GM11168 (cell line): ENCODE results near the gene TLE5.
"Not testable (repeated sequence)": the region's sequence is repeated elsewhere in the genome, so short reads cannot be mapped to it uniquely, and the experiment has no call there.

Experiments
- in situ Hi-C: fragments of 300-500 bp; cut with MboI; formaldehyde crosslinking; loops from one replicate; pipeline ENCODE4 v1.12.0; 2022; ENCODE audit warnings: low sequenced_read_pairs; ENCODE audit not compliant: unreplicated experiment

TLE5 gene

GRCh38 chr19:3064011-3064330 lies 1.7 kb upstream of the TLE5 start:
- in situ Hi-C loops, result no loop called here

DNA sequence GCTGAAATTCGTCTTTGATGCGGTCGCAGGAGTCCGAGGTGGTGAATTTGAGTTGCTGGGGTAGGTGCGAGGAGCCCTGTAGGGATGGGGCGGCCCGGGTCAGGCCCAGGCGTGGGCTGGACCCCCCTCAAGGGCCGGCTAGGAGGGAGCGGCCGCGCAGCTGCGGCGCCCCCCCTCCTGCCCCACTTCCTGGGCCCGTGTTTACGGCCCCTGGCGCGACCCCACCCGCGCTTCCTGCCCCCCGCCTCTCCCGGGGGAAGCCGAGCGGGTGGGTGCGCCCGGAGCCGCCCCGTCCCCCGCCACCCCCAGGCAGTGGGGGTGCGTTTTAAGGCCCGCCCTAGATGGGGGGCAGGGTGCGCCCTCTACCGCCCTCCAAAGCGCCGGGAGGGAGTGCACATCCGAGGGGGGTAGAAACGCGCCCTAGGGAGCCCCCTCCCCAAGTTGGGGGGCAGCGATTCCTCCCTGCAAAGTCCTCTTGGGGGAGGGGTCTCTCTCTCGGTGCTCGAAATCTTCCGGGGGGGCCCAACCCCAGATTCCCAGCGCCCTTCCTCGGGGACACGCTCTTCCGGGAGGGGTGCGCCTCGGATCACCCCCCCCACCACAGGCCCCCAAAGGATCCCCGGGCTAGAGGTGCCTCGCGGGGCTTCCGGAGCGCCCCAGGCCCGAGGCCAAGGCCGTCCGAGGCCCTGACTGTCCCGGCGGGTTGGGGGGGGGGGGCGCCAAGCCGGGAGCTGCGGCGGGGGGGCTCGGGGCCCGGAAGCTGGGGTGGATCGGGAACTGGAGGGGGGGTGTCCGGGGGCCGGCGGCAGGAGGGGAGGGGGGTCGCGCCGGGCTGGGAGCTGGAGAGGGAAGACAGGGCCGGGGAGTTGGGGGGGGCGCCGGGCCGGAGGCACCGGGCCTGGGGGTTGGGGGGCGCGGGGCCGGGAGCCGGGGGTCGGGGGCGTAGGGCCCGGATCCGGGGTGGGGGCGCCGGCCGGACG lies 823 bp downstream of the TLE5 start:
- in situ Hi-C loops, result no loop called here

DNA sequence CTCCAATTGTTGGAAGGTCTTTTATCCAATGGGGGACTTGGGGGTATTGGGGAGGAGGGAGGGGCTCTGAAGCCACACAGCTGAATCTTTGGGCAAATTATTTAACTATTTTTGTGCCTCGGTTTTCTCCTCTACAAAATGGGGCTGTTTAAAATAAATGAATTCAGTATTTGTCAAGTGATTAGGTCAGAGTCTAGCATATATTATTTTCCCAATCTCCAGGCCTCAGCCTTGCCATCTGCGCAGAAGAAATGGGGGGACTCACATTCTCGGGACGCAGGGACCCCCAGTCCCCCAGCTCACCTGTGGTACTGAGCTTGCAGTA lies 1.5 kb downstream of the TLE5 start:
- in situ Hi-C loops, result no loop called here

DNA sequence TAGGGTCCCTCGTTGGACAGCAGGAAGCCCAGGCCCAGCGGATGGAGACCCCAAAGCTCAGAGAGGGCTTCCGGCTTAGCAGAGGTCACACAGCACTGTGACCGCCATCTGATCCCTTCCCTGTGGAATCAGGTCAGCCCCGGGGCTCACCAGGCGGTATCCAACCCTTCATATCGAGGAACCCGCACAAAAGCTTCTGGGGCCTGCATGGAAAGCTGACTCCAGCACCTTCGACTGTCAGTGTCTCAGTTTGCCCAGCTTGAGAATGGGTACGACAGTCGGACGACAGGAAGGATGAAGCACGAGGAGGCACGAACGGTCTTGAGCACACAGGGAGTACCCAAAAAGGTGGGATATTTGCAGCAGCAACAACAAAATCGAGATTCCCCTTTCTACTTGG lies 2.6 kb downstream of the TLE5 start:
- in situ Hi-C loops, result no loop called here

GRCh38 chr19:3058821-3059314 lies 3.4 kb downstream of the TLE5 start:
- in situ Hi-C loops, result no loop called here

DNA sequence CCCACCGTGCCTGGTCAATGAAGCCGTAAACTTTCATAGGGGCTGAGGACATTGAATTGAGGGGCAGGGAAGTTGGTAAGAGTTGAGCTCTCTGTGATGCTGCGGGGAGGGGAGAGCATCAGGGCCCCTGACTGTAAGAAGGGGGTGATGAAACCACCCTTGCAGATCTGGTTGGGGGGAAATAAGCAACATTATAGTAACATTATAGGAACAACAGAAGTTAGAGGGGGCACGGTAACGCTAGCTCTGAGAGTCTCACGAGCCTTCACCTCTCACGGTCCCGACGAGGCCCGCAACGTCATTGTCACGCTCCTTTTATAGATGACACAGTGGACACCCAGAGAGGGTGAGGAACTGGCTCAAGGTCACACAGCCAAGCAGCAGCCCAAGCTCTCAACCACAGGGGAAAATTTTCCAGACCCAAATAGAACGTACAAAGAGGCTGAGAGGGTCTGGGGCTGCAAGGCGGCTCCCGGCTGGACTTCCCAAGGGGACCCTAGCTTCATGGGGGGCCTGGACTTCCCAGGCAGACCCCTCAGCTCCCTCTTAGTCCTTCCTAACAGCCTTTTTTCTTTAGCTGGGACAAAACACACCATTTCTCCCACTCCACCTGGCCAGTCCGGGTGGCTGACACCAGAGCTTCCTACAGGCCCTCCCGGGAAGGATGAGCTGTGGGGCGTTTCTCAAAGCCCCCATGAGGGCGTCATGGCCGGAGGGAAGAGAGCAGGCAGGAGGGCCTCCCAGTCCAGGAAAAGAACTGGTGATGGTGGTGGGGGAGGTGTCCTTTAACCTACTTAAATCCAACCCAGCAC lies 4.1 kb downstream of the TLE5 start:
- in situ Hi-C loops, result no loop called here

GRCh38 chr19:3057275-3057714 lies 5.0 kb downstream of the TLE5 start:
- in situ Hi-C loops, result no loop called here

DNA sequence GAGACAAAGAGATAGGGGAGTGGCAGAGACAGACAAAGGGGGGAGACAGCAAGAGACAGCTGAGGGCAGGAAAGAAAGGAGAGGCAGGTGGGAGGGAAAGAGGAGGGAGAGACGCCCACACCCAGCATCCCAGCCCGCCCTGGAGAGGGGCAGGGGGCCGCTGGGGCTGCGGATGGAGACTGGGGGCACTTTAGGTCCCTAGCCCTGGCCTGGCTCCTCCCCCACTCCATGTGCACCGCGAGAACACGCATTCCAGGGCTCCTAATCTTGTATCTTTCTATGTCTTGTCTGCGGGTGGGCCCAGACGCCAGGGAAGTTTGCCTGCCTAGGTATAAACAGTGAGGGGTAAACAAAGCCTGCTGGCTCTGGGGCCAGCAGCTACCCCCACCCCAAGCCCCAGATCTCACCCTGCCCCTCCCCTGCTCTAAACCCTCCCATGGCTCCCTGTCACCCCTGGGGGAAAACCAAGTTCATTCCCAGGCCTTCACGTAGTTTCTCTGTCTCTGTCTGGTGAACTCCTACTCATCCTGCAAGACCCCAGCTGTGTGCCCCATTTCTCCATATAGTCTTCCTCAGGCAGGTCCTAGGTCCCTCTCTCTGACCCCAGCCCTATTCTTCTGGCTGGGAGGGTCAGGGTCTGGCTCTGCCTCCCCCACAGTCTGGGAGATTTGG lies 5.7 kb downstream of the TLE5 start:
- in situ Hi-C loops, result no loop called here

DNA sequence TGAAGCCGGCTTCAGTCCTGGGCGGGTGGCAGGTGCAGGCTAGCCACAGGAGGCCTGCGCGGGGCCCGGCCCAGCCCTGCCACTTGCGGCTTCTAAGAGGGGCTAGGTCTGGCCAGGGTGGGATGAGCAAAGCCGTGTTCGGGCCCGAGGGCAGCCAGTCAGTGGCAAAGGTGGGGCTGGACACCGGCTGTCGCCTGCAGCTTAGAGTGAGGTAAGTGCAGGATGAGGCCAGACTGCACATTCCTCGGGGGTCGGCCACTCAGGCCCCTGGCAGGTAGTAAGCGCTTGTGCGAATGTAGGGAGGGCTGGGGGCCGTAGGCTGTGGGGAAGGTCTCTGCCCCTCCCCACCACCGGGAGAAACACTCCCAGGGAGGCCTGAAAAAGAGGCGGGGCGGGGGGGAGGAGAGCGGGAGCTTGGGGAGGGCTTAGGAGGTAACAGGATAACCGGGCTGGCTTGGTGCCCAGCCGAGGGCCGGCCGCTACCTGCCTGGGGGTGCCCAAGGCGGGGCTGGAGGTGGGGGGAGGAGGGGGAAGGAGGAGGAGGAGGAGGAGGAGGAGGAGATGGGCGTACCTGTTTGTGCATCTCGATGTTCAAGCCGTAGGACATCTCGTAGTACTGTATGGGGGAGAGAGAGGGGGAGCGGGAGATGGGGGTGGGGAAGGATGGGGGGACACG lies 6.4 kb downstream of the TLE5 start:
- in situ Hi-C loops, result no loop called here

- in situ Hi-C loops, result no loop called here
Observed at GRCh38 chr19:3054972-3055740, 7.1 kb downstream of the TLE5 start.

GRCh38 chr19:3054265-3054971 lies 7.9 kb downstream of the TLE5 start:
- in situ Hi-C loops, result no loop called here

DNA sequence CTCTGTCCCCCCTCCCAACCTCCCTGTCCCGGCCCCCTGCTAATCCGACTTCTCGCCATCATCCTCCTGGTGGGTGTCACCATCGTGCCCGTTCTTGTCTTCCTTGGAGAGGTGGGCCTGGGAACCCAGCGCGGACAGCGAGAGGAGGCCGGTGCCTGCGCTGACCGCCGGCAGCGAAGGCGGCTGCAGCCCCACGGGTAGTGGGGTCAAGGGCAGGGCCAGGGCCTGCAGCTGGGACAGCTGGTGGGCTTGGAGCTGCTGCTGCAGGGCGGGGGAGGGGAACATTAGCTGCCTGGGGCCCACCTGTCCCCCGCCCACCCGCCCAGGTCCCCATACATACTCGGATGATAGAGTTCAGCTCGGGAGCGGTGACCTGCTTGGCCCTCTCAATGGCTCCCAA lies 8.5 kb downstream of the TLE5 start:
- in situ Hi-C loops, result no loop called here

DNA sequence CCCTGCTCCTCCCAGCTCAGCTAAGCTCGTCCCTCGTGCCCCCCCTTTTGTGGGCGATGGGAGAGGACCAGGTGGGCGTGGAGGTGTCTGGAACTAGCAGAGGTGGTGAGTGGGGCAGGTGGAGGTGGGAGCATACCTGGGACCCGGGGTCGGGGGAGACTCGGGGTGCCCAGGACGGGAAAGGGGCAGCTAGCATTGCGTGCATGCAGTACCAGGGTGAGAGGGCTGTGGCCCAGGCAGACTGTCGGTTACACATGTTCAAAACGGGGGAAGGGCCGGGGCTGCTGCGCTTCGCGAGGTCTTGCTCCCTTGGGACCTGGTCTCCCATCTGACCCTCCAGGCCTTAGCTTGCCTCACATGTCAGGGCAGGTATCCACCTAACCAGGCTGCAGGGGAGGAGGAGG lies 9.1 kb downstream of the TLE5 start:
- in situ Hi-C loops, result no loop called here

DNA sequence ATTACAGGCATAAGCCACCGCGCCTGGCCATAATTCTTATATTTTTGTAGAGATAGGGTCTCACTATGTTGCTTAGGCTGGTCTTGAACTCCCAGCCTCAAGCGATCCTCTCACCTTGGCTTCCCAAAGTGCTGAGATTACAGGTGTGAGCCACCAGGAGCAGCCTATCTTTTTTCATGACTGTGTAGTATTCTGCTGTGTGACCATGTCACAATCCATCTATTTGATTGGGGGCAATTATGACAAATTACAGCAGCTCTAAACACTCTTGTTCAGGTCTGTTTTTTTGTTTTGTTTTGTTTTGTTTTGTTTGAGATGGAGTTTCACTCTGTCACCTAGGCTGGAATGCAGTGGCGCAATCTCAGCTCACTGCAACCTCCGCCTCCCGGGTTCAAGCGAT lies 12.3 kb downstream of the TLE5 start:
- in situ Hi-C loops, result not testable (repeated sequence)

GRCh38 chr19:3049089-3049488 lies 13.2 kb downstream of the TLE5 start:
- in situ Hi-C loops, result no loop called here

GRCh38 chr19:3048190-3048533 lies 14.1 kb downstream of the TLE5 start:
- in situ Hi-C loops, result no loop called here

GRCh38 chr19:3047496-3048189 lies 14.7 kb downstream of the TLE5 start:
- in situ Hi-C loops, result no loop called here

- in situ Hi-C loops, result no loop called here
Observed at GRCh38 chr19:3046698-3047495, 15.4 kb downstream of the TLE5 start.
